T-helper 1 cell treated with Interleukin-12 subunit alpha and Interleukin-12 subunit beta and Interleukin-4 antibody, amounts not matched to agents 30 μg/mL and 1 μg/mL, for 36 hours (primary cell): ENCODE data around the gene EVPL.
"Not testable (repeated sequence)": the region's sequence is repeated elsewhere in the genome, so short reads cannot be mapped to it uniquely, and the experiment has no call there.

Source experiments
- H3K27ac Mint-ChIP-seq: one replicate; pipeline ENCODE4 v1.8.0; 2021; ENCODE audit warnings: mild to moderate bottlenecking, mixed read lengths
- H3K27me3 Mint-ChIP-seq: one replicate; pipeline ENCODE4 v1.8.0; 2021; ENCODE audit warnings: low read depth, mixed read lengths
- H3K36me3 Mint-ChIP-seq: one replicate; pipeline ENCODE4 v1.8.0; 2021; ENCODE audit warnings: low read depth, mixed read lengths
- H3K4me1 Mint-ChIP-seq: one replicate; pipeline ENCODE4 v1.8.0; 2021; ENCODE audit warnings: low read depth, mixed read lengths
- H3K4me3 Mint-ChIP-seq: one replicate; pipeline ENCODE4 v1.8.0; 2021; ENCODE audit warnings: mild to moderate bottlenecking, moderate library complexity, mixed read lengths
- H3K9me3 Mint-ChIP-seq: one replicate; pipeline ENCODE4 v1.8.0; 2021; ENCODE audit warnings: mixed read lengths

The EVPL gene

DNA sequence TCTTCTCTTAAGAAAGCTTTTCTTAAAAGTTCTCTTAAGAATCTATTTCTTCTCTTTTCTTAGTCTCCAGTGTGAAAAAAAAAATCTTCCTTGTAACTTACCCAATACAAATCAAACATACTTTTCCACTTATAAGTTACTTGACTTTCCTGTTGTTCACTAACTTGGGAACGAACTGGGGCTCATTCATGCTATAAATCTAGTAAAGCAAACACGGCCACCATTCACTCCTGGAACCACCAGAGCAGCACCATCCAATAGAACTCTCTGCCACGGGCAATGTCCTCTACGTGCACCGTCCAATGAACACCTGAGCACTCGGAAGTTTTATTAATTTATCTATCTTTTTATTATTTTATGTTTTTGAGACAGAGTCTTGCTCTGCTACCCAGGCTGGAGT lies 24.5 kb upstream of the EVPL start:
- Mint-ChIP-seq H3K4me1 (peaks cover 10% of the 10 kb centered on the region), H3K9me3 (no peaks in the 10 kb centered on the region), H3K27me3 (no peaks in the 10 kb centered on the region), H3K4me3 (no peak overlapping the region), H3K36me3 (peaks cover 49% of the 10 kb centered on the region), H3K27ac (no peak overlapping the region)

DNA sequence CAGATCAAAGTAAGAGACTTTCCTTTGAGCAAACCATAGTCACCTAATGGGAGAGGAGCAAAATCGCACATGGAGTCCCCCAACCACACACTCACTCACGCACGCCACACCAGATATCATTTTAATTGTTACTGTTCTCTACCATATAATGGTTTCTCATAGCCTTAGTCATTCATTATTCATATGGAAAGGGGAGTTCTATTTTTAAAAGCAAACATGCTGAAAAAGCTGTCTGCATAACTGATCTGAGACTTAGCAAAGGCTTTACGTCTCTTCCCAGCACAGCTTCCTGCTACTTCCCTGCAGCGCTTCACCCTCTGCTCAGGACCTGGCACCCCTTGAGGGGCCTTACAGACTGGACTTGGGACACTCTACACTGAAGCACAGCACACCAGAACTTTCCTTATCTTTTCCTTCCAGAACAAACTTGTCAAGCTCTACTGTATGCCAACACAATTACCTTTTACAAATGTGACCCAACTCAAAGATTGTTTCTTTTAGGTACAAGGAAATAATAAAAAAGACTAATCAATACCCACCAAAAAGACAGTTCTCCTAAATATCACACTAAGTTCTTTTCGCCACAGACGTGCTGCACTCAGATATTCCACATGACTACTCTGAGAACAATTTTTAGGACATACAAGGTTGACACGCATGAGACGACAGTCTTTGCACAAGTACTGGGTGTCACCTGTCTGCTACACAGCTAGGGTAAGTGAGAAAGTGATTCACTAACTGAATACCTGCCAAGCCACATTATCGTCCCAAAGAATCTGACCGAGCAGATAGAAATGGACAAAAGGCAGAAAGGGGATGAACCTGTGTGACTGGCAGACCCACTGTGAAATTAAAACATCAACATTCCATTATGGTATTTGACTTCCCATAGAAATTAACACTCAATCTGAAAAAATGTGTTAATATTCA lies 23.7 kb upstream of the EVPL start:
- no peaks in the 10 kb centered on the region for H3K27me3 Mint-ChIP-seq
- no peaks in the 10 kb centered on the region for H3K9me3 Mint-ChIP-seq
- no peak overlapping the region for H3K4me3 Mint-ChIP-seq
- peaks cover 48% of the 10 kb centered on the region for H3K36me3 Mint-ChIP-seq
- H3K27ac Mint-ChIP-seq = no peak overlapping the region
- peaks cover 10% of the 10 kb centered on the region for H3K4me1 Mint-ChIP-seq

DNA sequence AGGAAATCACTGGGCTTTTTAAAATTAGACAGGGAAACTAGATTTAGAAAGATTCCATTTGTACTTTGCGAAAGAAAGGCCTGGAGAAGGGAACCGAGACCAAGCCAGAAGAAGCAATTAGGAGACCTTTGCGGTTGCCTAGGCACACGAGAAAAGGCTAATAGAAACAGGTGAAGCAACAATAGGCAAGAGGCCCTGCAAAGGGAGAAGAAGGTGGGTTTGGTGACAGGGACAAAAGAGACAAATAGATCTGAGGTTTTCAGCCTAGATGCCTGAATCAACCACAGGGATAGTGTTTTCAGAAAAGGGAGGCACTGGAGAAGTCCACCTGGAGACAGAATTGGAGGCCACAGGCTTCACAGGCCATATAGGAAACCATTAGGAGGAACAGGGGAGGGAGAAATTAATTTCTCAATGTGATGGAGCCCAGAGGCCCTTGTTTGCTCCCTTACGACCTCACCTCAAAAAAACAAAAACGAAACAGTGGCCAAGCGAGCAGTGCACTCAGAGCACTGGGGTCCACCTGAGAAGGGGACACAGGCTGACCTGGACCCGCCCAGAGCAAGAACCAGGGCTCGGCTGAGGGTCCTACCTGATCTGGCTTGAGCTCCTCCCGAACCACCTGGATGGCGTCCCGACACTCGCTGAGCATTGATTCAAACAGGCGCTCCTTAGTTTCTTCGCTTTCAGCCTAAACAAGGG lies 22.9 kb upstream of the EVPL start:
- Mint-ChIP-seq H3K27ac (no peak overlapping the region), H3K36me3 (peaks cover 55% of the 10 kb centered on the region), H3K4me3 (no peak overlapping the region), H3K27me3 (no peaks in the 10 kb centered on the region), H3K9me3 (no peaks in the 10 kb centered on the region), H3K4me1 (peaks cover 10% of the 10 kb centered on the region)

DNA sequence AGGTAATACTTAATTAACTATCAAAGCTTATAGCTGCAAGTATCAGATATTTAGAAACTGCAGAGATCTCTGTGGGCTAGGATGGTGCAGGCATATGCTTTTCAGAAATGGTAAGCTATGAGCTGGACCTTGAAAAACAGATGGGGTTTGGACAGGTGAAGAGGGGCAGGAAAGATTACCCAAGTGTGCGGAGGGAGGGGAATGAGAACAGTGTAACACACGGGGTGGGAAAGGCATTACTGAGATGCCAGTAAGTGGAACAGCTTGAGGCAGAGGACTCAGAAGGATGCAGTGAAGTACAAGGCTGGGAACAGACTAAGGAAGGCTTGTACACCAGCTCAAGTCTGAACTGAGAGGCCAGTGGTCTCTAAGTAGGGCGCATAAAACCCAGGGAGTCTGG lies 22.1 kb upstream of the EVPL start:
- H3K4me1 Mint-ChIP-seq = peaks cover 10% of the 10 kb centered on the region
- H3K9me3 Mint-ChIP-seq = no peaks in the 10 kb centered on the region
- H3K27ac Mint-ChIP-seq = no peak overlapping the region
- no peak overlapping the region for H3K4me3 Mint-ChIP-seq
- no peaks in the 10 kb centered on the region for H3K27me3 Mint-ChIP-seq
- peaks cover 58% of the 10 kb centered on the region for H3K36me3 Mint-ChIP-seq

DNA sequence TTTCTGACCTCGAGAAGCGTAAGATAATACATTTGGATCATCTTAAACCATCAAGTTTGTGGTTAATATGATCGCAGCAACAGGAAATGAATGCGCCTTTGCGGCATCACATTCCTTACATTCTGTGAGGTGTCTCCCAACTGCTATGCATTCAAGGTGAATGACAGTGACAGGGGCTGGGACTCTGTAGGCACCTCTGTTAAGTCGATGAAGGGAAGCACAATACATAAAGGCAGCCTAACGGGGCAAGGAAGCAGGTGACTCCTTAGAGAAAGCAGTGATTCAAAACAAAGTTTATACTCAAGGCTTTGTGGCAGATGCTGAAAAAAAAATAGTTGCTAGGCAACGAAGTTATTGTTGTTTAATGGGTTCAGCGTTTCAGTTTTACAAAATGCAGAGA lies 21.6 kb upstream of the EVPL start:
- Mint-ChIP-seq H3K9me3 (no peaks in the 10 kb centered on the region), H3K4me1 (peaks cover 6% of the 10 kb centered on the region), H3K36me3 (peaks cover 58% of the 10 kb centered on the region), H3K4me3 (no peak overlapping the region), H3K27me3 (no peaks in the 10 kb centered on the region), H3K27ac (no peak overlapping the region)

DNA sequence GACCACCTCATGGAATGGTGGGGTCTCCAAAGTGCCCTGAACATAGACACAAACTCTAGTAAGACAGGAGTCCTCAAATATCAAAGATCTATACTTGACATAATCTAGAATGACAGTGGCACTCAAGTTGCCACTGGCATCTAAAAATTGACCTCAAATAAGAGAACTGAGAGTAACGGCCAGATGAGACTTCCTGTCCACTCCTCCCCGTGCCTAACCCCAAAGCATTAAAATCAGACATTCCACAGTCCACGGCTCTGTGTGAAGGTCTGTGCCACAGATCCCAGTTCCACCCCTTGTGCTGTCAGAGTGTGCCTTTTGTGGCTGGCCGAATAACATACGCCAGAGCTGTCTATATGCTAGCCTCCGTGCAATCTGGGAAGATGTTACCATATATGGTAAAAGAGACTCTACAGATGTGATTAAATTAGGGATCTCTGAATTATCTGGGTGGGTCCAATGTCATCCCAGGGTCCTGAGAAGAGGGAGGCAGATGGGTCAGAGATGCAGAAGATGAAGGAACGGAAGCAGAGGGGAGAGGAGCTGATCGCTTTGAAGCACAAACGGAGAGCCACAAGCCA lies 21.0 kb upstream of the EVPL start:
- H3K4me1 Mint-ChIP-seq = peaks cover 6% of the 10 kb centered on the region
- no peak overlapping the region for H3K27ac Mint-ChIP-seq
- no peaks in the 10 kb centered on the region for H3K9me3 Mint-ChIP-seq
- H3K36me3 Mint-ChIP-seq = peaks cover 58% of the 10 kb centered on the region
- no peaks in the 10 kb centered on the region for H3K27me3 Mint-ChIP-seq
- no peak overlapping the region for H3K4me3 Mint-ChIP-seq

DNA sequence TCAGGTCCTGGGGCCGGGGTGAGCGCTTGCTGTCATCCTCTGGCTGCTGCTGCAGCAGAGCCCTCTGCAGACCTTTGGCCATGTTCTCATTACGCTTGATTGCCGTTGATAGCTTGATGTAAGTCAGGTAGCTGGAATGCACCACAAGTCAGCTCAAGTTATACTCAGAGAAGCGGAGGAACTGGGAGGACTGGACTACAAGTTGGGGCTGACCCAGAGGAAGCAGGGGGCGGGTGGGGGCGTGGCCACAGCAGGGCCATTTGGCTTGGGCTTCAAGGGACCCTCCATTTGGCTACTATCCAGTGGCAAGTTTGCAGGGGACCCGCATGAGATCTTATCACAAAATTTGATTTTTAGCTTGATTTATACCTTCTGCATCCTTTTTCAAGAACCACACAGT lies 19.0 kb upstream of the EVPL start:
- H3K27me3 Mint-ChIP-seq = no peaks in the 10 kb centered on the region
- no peak overlapping the region for H3K4me3 Mint-ChIP-seq
- H3K4me1 Mint-ChIP-seq = peaks cover 4% of the 10 kb centered on the region
- peaks cover 55% of the 10 kb centered on the region for H3K36me3 Mint-ChIP-seq
- H3K27ac Mint-ChIP-seq = no peak overlapping the region
- H3K9me3 Mint-ChIP-seq = no peaks in the 10 kb centered on the region

DNA sequence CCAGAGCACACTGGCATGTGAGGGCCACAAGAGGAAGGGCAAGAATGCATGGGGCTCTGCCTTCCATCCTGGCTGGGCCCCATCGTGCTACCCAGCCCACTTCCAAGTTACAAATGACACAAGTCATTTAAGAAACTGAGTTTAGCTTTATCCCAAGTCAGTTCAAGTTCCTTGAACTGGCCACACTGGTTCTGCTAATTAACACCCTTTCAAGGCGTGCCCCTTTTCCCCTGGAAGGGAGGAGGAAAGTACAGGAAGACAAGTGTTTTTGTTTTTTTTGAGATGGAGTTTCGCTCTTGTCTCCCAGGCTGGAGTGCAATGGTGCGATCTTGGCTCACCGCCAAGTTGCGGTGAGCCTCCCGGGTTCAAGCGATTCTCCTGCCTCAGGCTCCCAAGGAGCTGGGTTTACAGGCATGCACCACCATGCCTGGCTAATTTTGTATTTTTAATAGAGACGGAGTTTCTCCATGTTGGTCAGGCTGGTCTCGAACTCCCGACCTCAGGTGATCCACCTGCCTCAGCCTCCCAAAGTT lies 17.4 kb upstream of the EVPL start:
- not testable (repeated sequence) for H3K4me1 Mint-ChIP-seq, H3K9me3 Mint-ChIP-seq, H3K27ac Mint-ChIP-seq, H3K27me3 Mint-ChIP-seq, H3K4me3 Mint-ChIP-seq
- H3K36me3 Mint-ChIP-seq = peaks cover 44% of the 10 kb centered on the region

DNA sequence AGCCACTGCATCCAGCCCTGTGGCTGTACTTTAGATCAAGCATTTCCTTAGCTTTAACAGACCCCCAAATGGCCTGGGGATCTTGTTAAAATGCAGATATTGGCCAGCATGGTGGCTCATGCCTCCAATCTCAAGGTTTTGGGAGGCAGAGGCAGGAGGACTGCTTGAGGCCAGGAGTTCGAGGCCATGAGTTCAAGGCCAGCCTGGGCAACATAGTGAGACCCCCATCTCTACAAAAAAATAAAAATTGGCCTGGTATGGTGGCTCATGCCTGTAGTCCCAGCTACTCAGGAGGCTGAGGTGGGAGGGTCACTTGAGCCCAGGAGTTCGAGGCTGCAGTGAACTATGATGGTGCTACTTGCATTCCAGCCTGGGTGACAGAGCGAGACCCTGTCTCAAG lies 15.8 kb upstream of the EVPL start:
- not testable (repeated sequence) for H3K27me3 Mint-ChIP-seq, H3K4me1 Mint-ChIP-seq, H3K9me3 Mint-ChIP-seq, H3K4me3 Mint-ChIP-seq, H3K27ac Mint-ChIP-seq
- H3K36me3 Mint-ChIP-seq = peaks cover 47% of the 10 kb centered on the region

DNA sequence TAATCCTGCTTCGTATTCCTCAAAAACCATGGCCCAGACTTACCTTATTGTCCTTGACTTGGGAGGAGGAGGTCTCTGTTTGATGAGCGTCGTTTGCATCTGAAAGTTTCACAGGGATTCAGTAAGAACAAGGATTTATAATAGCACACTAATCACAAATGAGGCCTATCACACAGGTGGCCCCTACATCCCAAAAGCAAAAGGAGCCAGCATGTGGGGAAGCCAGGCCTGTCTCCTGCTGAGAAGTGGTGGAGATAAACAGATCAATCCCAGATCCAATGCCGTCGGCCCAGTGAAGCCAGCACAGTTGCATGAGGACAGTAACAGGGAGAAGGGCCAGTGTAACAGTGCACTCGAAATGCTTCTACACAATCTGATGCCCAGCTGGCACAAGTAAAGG lies 13.3 kb upstream of the EVPL start:
- Mint-ChIP-seq H3K9me3 (no peaks in the 10 kb centered on the region), H3K36me3 (peaks cover 36% of the 10 kb centered on the region), H3K4me1 (no peaks in the 10 kb centered on the region), H3K4me3 (no peak overlapping the region), H3K27ac (no peak overlapping the region), H3K27me3 (no peaks in the 10 kb centered on the region)

DNA sequence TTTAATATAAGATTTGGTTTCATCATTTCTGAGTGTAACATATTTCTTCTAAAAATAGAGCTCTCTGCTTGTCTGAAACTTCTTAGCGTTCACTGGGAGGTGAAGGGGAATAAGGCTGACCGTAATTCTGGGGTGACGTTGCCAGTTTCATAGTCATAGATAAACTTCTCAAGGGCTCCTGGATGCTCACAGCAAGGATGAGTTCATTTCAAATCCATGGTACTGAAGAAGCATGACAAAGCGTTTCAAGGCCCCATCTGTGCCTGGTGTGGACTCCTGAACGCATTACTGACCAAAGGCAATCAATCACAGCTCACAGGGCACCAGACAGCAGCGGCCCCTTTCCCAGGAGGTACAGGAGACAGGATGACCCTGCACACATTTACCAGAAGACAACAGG lies 12.0 kb upstream of the EVPL start:
- H3K4me3 Mint-ChIP-seq = no peak overlapping the region
- H3K36me3 Mint-ChIP-seq = peaks cover 32% of the 10 kb centered on the region
- no peak overlapping the region for H3K27ac Mint-ChIP-seq
- H3K27me3 Mint-ChIP-seq = no peaks in the 10 kb centered on the region
- no peaks in the 10 kb centered on the region for H3K9me3 Mint-ChIP-seq
- peaks cover 1% of the 10 kb centered on the region for H3K4me1 Mint-ChIP-seq

DNA sequence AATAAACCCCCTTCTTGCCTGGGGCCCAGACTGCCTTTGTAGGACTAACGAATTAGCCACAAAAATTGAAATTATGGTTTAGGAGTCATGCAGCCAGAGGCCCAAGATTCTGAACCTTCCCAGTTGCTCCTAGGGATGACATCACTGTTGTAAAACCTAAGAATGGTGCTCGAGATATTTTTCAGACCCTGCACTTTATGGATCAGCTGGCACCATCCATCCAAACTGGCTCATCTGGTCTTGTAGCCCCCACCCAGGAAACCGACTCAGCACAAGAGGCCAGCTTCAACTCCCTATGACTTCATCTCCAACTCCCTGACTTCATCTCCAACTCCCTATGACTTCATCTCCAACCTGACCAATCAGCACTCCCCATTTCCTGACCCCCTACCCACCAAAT lies 10.9 kb upstream of the EVPL start:
- no peaks in the 10 kb centered on the region for H3K27me3 Mint-ChIP-seq
- no peak overlapping the region for H3K4me3 Mint-ChIP-seq
- peaks cover 22% of the 10 kb centered on the region for H3K36me3 Mint-ChIP-seq
- no peak overlapping the region for H3K27ac Mint-ChIP-seq
- H3K9me3 Mint-ChIP-seq = no peaks in the 10 kb centered on the region
- peaks cover 1% of the 10 kb centered on the region for H3K4me1 Mint-ChIP-seq

DNA sequence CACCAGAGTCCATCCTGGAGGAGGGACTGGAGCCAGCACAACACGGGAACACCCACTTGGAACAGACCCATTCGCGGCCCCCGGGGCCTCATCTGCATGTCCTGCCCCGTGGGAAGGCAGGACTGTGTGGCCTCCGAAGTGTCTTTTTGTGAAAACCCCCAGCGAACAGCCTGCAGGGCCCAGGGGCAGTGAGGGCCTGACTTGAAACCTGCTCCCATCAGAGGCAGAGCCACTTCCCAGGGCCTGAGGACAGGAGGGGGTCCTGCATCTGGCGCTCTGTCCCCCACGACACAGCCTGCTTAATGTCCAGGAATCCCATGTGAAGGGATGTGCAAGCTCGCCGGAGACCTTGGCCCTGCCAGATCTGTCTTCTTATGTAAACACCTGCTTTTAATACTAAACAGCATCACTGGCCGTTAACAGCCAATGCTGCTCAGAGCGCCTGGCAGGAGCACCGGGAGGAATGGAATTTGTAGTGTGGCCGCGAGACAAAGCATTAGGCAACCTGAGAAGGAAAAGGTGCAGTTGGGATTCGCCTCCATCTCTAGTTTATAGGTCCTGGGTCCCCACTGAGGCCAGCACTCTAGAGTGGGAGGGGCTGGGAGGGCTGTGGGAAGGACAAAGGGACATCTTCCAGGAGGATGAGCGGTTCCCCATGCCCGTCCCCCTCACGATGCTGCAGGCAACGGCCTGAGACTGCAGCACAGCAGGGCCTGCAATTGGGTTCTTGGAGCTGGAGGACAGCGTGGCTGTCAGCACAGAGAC lies 9.6 kb upstream of the EVPL start:
- Mint-ChIP-seq H3K4me1 (peaks cover 1% of the 10 kb centered on the region), H3K4me3 (no peak overlapping the region), H3K9me3 (no peaks in the 10 kb centered on the region), H3K27ac (no peak overlapping the region), H3K36me3 (peaks cover 20% of the 10 kb centered on the region), H3K27me3 (no peaks in the 10 kb centered on the region)
